ENCODE results near the gene C6orf47.

The C6orf47 gene

GRCh38 chr6:31663126-31663960 lies 2.8 kb upstream of the C6orf47 start:
- in situ Hi-C loops (cut with MboI; ENCODE audit: low sequenced_read_pairs), result loop anchor here (25.0 kb wide), 1 partner anchor 299 kb away; the partner anchor contains the start of genes DXO, NELFE and SKIC2

- in situ Hi-C loops (cut with MboI; ENCODE audit: low sequenced_read_pairs), result loop anchor here (25.0 kb wide), 1 partner anchor 300 kb away; the partner anchor contains the start of genes DXO, NELFE and SKIC2
Observed at GRCh38 chr6:31662124-31662723, 1.6 kb upstream of the C6orf47 start.

- in situ Hi-C loops (cut with MboI; ENCODE audit: low sequenced_read_pairs), result loop anchor here (25.0 kb wide), 1 partner anchor 301 kb away; the partner anchor contains the start of genes DXO, NELFE and SKIC2
Observed at GRCh38 chr6:31661262-31662123, 915 bp upstream of the C6orf47 start.

- in situ Hi-C loops (cut with MboI; ENCODE audit: low sequenced_read_pairs), result loop anchor here (25.0 kb wide), 1 partner anchor 302 kb away; the partner anchor contains the start of genes DXO, NELFE and SKIC2
Observed at GRCh38 chr6:31659649-31660380, 763 bp downstream of the C6orf47 start.

- in situ Hi-C loops (cut with MboI; ENCODE audit: low sequenced_read_pairs), result loop anchor here (25.0 kb wide), 1 partner anchor 303 kb away; the partner anchor contains the start of genes DXO, NELFE and SKIC2
Observed at GRCh38 chr6:31658983-31659648, 1.5 kb downstream of the C6orf47 start.

- in situ Hi-C loops (cut with MboI; ENCODE audit: low sequenced_read_pairs), result loop anchor here (25.0 kb wide), 1 partner anchor 304 kb away; the partner anchor contains the start of genes DXO, NELFE and SKIC2
Observed at GRCh38 chr6:31658158-31658688, 2.4 kb downstream of the C6orf47 start.

GRCh38 chr6:31657406-31658157 lies 3.0 kb downstream of the C6orf47 start:
- in situ Hi-C loops (cut with MboI; ENCODE audit: low sequenced_read_pairs), result loop anchor here (25.0 kb wide), 1 partner anchor 305 kb away; the partner anchor contains the start of genes DXO, NELFE and SKIC2

- in situ Hi-C loops (cut with MboI; ENCODE audit: low sequenced_read_pairs), result loop anchor here (25.0 kb wide), 1 partner anchor 307 kb away; the partner anchor contains the start of genes DXO, NELFE and SKIC2
Observed at GRCh38 chr6:31655349-31656237, 5.0 kb downstream of the C6orf47 start, which contains the start of gene APOM. APOM (plus strand) TSS chr6:31655894; CDS start chr6:31655967, 73 bp downstream.

- in situ Hi-C loops (cut with MboI; ENCODE audit: low sequenced_read_pairs), result loop anchor here (25.0 kb wide), 1 partner anchor 308 kb away; the partner anchor contains the start of genes DXO, NELFE and SKIC2
Observed at GRCh38 chr6:31654574-31655348, 5.8 kb downstream of the C6orf47 start.

- in situ Hi-C loops (cut with MboI; ENCODE audit: low sequenced_read_pairs), result loop anchor here (25.0 kb wide), 1 partner anchor 309 kb away; the partner anchor contains the start of genes DXO, NELFE and SKIC2
Observed at GRCh38 chr6:31652925-31653724, 7.5 kb downstream of the C6orf47 start.

- in situ Hi-C loops (cut with MboI; ENCODE audit: low sequenced_read_pairs), result loop anchor here (25.0 kb wide), 1 partner anchor 311 kb away; the partner anchor contains the start of genes DXO, NELFE and SKIC2
Observed at GRCh38 chr6:31651602-31652191, 8.9 kb downstream of the C6orf47 start.

GRCh38 chr6:31645325-31645724 lies 15.3 kb downstream of the C6orf47 start:
- in situ Hi-C loops (cut with MboI; ENCODE audit: low sequenced_read_pairs), result no loop called here

GRCh38 chr6:31643818-31644454 lies 16.6 kb downstream of the C6orf47 start:
- in situ Hi-C loops (cut with MboI; ENCODE audit: low sequenced_read_pairs), result no loop called here

- in situ Hi-C loops (cut with MboI; ENCODE audit: low sequenced_read_pairs), result no loop called here
Observed at GRCh38 chr6:31642798-31643570, 17.6 kb downstream of the C6orf47 start.

Measured in HL-60/S4 treated with phorbol 12-myristate 13-acetate at 8.2 ng/mL for 4 days and 3 days (cell line).